Urinary bladder (tissue), 4 donors: ENCODE results near the gene OR10C1. TPM values are rescaled to one million over a fixed set of nuclear protein-coding genes. Genes with fewer than 3 reads are reported as not detected.

Source experiments
- DNase-seq: peaks from one replicate; pipeline ENCODE4 v3.0.0-alpha.2; 2015; ENCODE audit errors: extremely low spot score
- H3K27ac ChIP-seq: one replicate; pipeline ENCODE4 v1.5.1; 2013; ENCODE audit warnings: low read depth, mild to moderate bottlenecking, moderate library complexity
- H3K36me3 ChIP-seq: one replicate; pipeline ENCODE4 v1.6.1; 2013; ENCODE audit warnings: mild to moderate bottlenecking, moderate library complexity; ENCODE audit not compliant: insufficient read depth
- H3K4me1 ChIP-seq: one replicate; pipeline ENCODE4 v1.6.1; 2013; ENCODE audit warnings: mild to moderate bottlenecking, moderate library complexity; ENCODE audit not compliant: insufficient read depth
- H3K4me3 ChIP-seq: one replicate; pipeline ENCODE4 v1.5.1; 2013; ENCODE audit warnings: low read depth, low read length
- whole genome bisulfite sequencing: extraction: QIAGEN DNeasy Blood & Tissue Kit; methylation state at CpG from one replicate; pipeline ENCODE4 v1.1.7; 2013; 5-methylcytosine and 5-hydroxymethylcytosine counted together
- polyA plus RNA-seq: library from polyadenylated mRNA; stranded (reverse); fragments of 200-250 nt; gene quantifications from one replicate; pipeline ENCODE4 v1.2.3, GENCODE V29; 2013
- total RNA-seq: library from RNA; depleted of rRNA; stranded (reverse); fragments of >200 nt; gene quantifications from one replicate; pipeline ENCODE4 v1.2.3, GENCODE V29; 2014
- donor health status: healthy with polysubstance abuse.
- donor health status: healthy.

OR10C1 gene
- total and polyA plus RNA-seq, 2 donors: not detected

DNA sequence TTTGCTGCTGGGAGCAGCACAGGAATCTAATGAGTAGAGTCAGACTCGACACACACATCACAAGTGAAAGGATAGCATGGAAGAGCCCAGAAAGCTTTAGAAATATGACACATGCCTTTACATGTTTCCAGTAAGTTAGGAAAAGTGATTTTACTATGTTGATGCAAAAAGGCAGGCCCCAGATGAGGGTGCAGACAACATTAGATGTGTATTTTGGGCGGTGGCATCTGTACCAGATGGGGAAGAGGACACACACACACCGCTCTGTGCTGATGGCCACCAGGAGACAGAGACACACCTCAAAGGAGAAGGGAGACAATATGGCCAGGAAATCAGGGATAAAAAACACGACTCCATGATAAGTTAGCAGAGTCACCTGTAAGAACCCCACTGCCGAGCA lies 48.0 kb downstream of the OR10C1 start:
- no peak for DNase-seq
- Histone ChIP-seq H3K4me1 (no peaks in the 10 kb centered on the region), H3K4me3 (no peak overlapping the region), H3K36me3 (no peaks in the 10 kb centered on the region), H3K27ac (no peak overlapping the region)
- WGBS: 82% methylated on average over 5 of the region's 5 CpGs

DNA sequence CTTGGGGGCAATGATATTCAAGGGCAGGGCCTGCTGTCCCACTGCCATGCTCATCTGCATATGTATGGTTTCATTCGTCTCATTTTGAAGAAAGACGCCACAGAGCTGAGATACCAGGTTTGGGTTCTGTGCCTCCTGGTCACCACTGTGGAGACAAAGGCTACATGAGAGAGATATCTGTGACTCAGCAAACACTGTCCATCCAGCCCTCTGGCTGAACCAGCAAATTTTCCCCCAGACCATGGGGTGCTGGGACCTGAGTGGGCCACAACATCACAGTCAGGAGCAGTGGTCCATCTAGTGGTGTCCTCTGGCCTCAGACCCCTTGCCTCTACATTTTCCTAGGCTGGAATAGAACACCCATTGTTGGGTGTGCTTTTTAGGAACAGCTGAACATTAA lies 48.6 kb downstream of the OR10C1 start, which contains the start of gene MAS1L:
TSS of gene MAS1L (minus strand) at position 297 of the 400 bp plus-strand sequence. CDS start at position 243, 54 bp downstream.
- no peak for DNase-seq
- 94% methylated on average over 2 of the region's 2 CpGs for WGBS
- H3K4me1 ChIP-seq: no peaks in the 10 kb centered on the region

DNA sequence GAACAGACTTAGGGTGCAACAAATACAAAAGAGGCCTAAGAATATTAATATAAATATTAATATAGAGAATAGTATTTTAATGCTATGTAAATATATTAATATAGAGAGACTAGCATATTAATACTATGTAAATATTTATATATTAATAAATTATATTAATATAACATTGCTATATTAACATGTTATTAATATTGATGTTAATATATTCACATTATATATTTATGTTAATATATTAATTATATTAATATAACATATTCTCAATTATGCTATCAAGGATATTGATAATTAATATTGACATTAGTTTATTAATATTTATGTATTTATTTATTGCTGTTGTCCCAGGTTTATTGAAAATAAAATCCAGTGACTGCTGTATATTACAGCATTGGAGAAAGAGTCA lies 49.8 kb downstream of the OR10C1 start:
- no peak for DNase-seq
- Histone ChIP-seq H3K4me1 (no peaks in the 10 kb centered on the region), H3K27ac (no peak overlapping the region), H3K4me3 (no peak overlapping the region), H3K36me3 (no peaks in the 10 kb centered on the region)

More for the DNA sequence above, 48.6 kb downstream of the OR10C1 start, which contains the start of gene MAS1L:
- Histone ChIP-seq H3K36me3 (no peaks in the 10 kb centered on the region), H3K4me3 (no peak within 1 kb of the TSS), H3K27ac (no peak within 1 kb of the TSS)

DNA sequence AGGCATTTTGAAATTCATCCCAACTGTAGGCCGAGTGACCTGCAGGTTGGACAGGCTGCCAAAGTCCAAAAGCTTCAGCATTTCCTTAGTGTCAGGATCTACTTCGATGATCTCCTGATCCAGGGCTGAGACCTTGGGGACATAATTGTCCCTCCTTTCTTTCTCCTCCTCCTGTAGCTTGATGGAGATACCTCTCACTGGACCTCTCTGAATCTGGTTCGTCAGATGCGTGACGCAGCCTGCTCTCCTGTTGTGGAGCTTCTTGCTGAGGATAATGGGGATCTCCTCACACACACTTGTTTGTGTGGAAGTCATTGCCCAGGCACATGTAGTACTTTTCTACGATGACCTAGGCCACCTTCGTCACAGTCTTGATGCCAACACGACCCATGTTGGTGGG lies 50.2 kb downstream of the OR10C1 start:
- WGBS: 89% methylated on average over 8 of the region's 8 CpGs
- no peak for DNase-seq
- Histone ChIP-seq H3K4me3 (no peak overlapping the region), H3K4me1 (no peaks in the 10 kb centered on the region), H3K27ac (no peak overlapping the region), H3K36me3 (no peaks in the 10 kb centered on the region)

DNA sequence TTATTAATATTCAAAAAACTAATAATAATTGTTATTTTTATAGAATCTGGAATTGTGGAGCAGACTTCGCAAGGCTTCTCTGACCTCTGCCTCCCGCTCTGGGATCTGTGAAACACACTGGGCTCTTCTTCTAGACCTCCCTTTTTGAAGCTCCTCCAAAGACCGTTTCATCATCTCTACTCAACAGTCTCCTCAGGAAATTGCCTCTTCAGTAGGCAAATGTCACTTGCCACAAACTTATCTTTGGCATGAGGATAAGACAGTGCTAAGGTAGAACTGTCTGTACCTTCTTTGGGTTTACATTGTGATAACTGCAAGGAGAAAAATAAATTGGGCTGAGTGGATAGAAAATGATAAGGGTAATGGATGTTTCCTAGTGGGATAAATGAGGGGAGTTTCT lies 50.9 kb downstream of the OR10C1 start:
- Histone ChIP-seq H3K36me3 (no peaks in the 10 kb centered on the region), H3K4me1 (no peaks in the 10 kb centered on the region), H3K4me3 (no peak overlapping the region), H3K27ac (no peak overlapping the region)
- DNase-seq: no peak
- WGBS: 77% methylated on average over 3 of the region's 3 CpGs

DNA sequence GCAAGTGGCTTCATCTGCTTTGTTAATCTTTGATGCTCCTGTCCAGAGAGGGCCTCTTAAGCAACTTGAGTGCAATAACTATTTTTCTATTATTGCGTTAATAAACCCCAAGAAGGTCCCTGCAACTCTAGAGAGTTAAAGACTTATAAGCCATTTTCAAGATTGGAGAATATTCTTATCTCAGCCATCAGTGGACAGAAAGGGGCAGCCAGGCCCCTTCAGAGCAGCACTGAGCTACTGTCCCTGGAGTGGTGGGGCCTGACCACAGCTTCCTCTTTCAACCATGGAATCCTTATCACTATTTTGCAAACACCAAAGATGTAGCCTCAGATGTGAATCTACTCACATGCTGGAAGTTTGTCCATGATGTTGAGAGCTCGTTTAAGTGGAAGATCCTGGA lies 51.4 kb downstream of the OR10C1 start:
- 66% methylated on average over 2 of the region's 2 CpGs for WGBS
- Histone ChIP-seq H3K27ac (no peak overlapping the region), H3K4me1 (no peaks in the 10 kb centered on the region), H3K36me3 (no peaks in the 10 kb centered on the region), H3K4me3 (no peak overlapping the region)
- DNase-seq: no peak

Other genes starting within 250 kb of the OR10C1 start
- not detected for gene OR14J1, start 137.6 kb upstream of the OR10C1 start, total RNA-seq
- not detected for gene OR14J1, start 137.6 kb upstream of the OR10C1 start, polyA plus RNA-seq
- gene OR5V1, start 70.4 kb upstream of the OR10C1 start, total RNA-seq: not detected
- gene OR5V1, start 70.4 kb upstream of the OR10C1 start, polyA plus RNA-seq: not detected
- gene OR12D3, start 64.0 kb upstream of the OR10C1 start, total RNA-seq: not detected
- not detected for gene OR12D3, start 64.0 kb upstream of the OR10C1 start, polyA plus RNA-seq
- gene OR12D2, start 43.7 kb upstream of the OR10C1 start, total RNA-seq: not detected
- not detected for gene OR12D2, start 43.7 kb upstream of the OR10C1 start, polyA plus RNA-seq
- gene OR12D1, start 24.4 kb upstream of the OR10C1 start, total RNA-seq: not detected
- not detected for gene OR12D1, start 24.4 kb upstream of the OR10C1 start, polyA plus RNA-seq
- gene OR11A1, start 17.8 kb downstream of the OR10C1 start, total RNA-seq: not detected
- not detected for gene OR11A1, start 17.8 kb downstream of the OR10C1 start, polyA plus RNA-seq
- gene OR2H1, start 17.8 kb downstream of the OR10C1 start, total RNA-seq: not detected
- not detected for gene OR2H1, start 17.8 kb downstream of the OR10C1 start, polyA plus RNA-seq
- gene MAS1L, start 48.6 kb downstream of the OR10C1 start, total RNA-seq: 0.32 TPM
- not detected for gene MAS1L, start 48.6 kb downstream of the OR10C1 start, polyA plus RNA-seq
- gene UBD, start 120.4 kb downstream of the OR10C1 start, total RNA-seq: 2.1 TPM
- 2.9 TPM for gene UBD, start 120.4 kb downstream of the OR10C1 start, polyA plus RNA-seq
- gene OR2H2, start 145.8 kb downstream of the OR10C1 start, total RNA-seq: not detected
- gene OR2H2, start 145.8 kb downstream of the OR10C1 start, polyA plus RNA-seq: not detected
- gene GABBR1, start 193.9 kb downstream of the OR10C1 start, total RNA-seq: 39.1 TPM
- 39.4 TPM for gene GABBR1, start 193.9 kb downstream of the OR10C1 start, polyA plus RNA-seq
- not detected for gene MOG, start 217.8 kb downstream of the OR10C1 start, total RNA-seq
- not detected for gene MOG, start 217.8 kb downstream of the OR10C1 start, polyA plus RNA-seq
- not detected for gene ZFP57, start 241.8 kb downstream of the OR10C1 start, total RNA-seq
- gene ZFP57, start 241.8 kb downstream of the OR10C1 start, polyA plus RNA-seq: not detected